KOPT-K1 (cell line): Measurements from ENCODE around the gene WHRN.

Experiments
- H3K27ac ChIP-seq: fragments of 200-600 bp; sonication (generic); 2 replicates; pipeline ENCODE4 v1.5.1; 2016; ENCODE audit warnings: antibody characterized with exemption, mild to moderate bottlenecking, low read depth, low read length; ENCODE audit not compliant: poor library complexity, severe bottlenecking
- H3K36me3 ChIP-seq: fragments of 200-600 bp; sonication (generic); 2 replicates; pipeline ENCODE4 v1.5.1; 2017; ENCODE audit warnings: antibody characterized with exemption, mild to moderate bottlenecking, low read length, moderate library complexity; ENCODE audit not compliant: insufficient read depth
- H3K9me3 ChIP-seq: fragments of 200-600 bp; sonication (generic); 2 replicates; pipeline ENCODE4 v1.5.1; 2017; ENCODE audit warnings: antibody characterized with exemption, low read length, mild to moderate bottlenecking; ENCODE audit not compliant: insufficient read depth, poor library complexity, severe bottlenecking

Gene WHRN

DNA sequence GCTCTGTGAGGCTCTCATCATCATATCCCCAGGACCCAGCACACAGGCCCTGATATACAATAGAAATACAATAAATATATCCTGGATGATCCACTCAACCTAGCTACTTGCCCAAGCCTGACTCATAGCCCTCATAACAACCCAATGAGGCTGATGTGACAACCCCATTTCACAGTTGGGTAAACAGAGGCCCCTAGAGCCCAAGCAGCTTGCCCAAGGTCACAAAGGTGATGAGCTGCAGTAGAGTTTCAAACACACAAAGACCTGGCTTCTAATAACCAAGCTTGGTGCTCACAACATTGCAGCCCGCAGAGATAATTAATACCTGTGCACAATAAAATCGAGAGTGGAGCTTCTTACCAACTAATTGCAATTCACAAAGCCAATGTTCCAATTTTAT lies 114.3 kb downstream of the WHRN start:
- peak overlapping the region; percentile 100 for H3K27ac ChIP-seq
- peaks cover 13% of the 10 kb centered on the region for H3K36me3 ChIP-seq
- H3K9me3 ChIP-seq, result no peaks in the 10 kb centered on the region

DNA sequence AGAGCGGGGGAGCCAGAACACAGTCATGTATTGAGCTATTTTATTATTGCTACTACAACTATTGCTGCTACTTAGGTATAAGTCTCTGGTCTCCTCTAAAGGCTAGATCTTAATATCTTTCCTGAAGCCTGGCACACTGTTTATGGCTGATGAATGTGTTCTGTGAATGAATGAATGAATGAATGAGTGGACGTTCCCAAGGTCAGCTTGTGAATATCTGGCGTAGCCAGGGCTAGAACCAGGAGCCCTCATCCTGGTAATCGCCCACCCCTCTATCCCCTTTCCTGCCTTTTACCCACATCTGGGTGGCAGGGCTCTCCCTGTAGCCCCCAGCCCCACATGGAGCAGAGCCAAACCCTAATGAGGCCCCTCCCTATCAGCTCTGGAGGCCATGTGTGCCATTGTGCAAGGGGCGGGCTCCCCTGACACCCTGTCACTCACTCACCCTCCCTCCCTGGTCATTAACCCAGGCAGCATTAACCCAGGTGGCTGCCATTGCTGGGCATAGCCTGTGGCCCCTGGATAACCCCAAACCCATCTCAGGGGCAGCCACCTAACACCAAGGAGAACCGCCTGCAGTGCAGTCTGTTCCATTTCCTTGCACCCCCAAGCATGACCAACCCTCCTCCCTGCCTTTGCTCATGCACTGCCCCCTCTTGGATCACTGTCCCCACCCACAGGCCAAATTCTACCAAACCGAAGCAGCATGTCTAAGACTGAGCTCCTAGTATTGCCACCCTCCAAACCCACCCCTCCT lies 115.5 kb downstream of the WHRN start:
- peaks cover 13% of the 10 kb centered on the region for H3K36me3 ChIP-seq
- H3K27ac ChIP-seq, result peak overlapping the region; percentile 100
- no peaks in the 10 kb centered on the region for H3K9me3 ChIP-seq

DNA sequence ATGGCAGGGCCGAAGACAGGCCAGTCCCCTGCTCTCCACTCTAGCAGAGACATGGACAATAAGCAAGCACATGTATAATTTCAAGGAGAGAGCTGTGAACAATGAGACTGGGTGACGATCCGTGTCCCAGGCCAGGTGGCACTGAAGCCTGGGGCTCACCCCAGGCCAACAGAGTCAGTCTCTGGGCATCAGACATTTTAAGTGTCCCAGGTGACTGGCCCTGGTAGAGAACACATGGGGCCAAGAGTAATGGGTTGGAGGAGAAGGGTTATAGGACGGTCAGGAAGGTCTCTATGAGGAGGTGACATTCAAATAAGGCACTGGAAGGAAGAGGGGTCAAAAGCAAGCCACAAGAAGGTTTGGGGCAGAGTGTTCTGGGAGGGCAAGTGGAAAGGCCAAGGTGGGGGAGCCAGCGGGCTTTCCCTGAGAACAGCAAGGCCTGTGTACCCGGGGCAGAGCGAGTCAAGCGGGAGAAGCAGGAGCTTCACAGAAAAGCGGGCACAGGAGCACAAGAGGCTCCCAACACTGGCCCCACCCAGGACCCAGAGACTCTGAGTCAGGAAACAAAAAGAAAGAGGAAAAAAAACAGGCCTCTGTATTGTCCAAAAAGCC lies 116.4 kb downstream of the WHRN start:
- no peaks in the 10 kb centered on the region for H3K9me3 ChIP-seq
- peaks cover 7% of the 10 kb centered on the region for H3K36me3 ChIP-seq
- peak overlapping the region; percentile 100 for H3K27ac ChIP-seq

DNA sequence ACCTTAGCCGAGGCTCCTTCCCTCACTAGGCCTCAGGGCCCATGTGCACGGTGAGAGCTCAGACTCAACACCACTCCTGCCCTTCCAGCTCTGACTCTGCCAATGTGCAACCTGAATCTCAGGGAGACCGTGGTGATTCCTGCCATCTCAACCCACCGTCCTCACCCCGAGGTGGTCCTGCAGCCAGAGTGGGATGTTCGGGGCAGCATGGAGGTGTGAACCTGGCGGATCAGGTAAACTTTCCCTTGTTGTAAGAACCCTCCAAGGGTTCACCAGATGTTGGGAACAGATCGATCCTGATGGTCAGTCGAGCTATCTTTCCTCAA lies 117.0 kb downstream of the WHRN start:
- Histone ChIP-seq H3K9me3 (no peaks in the 10 kb centered on the region), H3K36me3 (peaks cover 7% of the 10 kb centered on the region), H3K27ac (peak overlapping the region; percentile 100)

DNA sequence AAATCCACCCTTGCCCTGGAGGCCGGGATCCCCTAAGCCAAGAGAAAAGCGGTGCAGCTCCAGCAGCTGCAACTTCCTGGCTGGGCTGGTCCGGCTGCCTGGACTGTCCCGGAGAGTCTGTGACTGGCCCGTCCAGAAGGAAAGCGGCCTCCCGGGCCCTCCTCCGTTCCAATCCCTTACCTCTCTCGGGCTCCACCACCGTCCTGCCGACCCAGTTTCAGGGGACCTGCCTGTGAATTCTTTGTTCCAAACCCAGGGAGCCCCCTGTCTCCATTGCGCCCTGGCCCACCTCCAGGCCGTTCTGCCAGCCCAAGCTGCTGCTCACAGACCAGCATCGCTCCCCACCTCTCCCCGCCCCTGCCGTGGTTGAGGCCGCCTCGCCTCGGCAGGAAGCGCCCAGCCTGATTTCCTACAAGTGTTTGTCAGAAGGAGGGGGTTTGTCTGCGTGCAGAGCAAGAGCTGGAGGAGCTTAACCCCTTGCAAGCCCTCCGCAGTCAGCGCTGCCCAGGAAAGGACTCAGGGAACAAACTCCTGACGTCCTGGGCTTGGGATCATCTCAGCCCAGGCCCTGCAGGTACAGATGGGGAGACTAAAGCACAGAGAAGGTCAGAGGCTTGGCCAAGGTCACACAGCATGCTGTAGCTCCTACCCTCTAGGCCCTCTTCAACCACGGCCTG lies 117.5 kb downstream of the WHRN start, which contains the start of gene AKNA:
AKNA (minus strand) TSS at position 303 of the 677 bp plus-strand sequence. CDS start 6,649 bp downstream, outside the sequence.
- H3K27ac ChIP-seq, result peak within 1 kb of the TSS; percentile 100
- peaks cover 9% of the 10 kb centered on the region for H3K36me3 ChIP-seq

DNA sequence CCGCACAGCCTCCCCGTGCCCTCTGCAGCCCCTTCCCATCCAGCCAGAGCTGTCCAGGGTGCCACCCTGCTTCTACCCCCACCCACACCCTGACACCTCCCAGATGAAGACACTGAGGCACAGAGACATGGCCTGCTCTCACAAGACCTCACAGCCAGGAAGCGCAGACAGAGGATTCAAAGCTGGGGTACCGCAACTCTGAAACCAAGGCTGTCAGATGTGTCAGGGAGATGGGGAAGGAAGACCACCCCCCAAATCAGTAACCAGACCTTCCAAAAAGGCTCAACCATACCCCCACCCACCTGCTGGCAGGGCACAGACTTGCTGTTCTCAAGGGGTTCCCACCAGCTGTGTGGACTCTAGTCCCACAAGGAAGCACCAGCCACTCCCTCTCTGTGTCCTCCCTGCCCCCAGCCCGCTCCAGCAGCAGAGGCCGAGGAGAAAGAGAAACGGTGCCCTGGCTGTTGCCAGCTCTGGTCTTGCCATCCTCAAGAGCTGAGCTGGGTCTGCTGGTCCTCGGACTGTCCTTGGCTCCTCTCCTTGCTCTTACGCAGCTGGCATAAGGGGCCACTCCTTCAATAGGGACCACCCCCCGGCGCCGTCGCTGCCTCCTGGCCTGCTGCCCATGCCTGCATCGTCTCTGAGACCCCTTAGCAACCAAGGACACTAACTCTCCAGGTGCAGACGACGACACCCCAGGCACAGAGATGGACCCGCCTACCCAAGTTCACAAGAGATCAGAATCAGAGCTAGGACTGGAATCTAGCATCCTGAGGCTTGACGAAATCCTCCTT lies 118.2 kb downstream of the WHRN start:
- peak overlapping the region; percentile 100 for H3K27ac ChIP-seq
- no peaks in the 10 kb centered on the region for H3K9me3 ChIP-seq
- H3K36me3 ChIP-seq, result peaks cover 16% of the 10 kb centered on the region

More for the DNA sequence above, 117.5 kb downstream of the WHRN start, which contains the start of gene AKNA:
- no peaks in the 10 kb centered on the region for H3K9me3 ChIP-seq

DNA sequence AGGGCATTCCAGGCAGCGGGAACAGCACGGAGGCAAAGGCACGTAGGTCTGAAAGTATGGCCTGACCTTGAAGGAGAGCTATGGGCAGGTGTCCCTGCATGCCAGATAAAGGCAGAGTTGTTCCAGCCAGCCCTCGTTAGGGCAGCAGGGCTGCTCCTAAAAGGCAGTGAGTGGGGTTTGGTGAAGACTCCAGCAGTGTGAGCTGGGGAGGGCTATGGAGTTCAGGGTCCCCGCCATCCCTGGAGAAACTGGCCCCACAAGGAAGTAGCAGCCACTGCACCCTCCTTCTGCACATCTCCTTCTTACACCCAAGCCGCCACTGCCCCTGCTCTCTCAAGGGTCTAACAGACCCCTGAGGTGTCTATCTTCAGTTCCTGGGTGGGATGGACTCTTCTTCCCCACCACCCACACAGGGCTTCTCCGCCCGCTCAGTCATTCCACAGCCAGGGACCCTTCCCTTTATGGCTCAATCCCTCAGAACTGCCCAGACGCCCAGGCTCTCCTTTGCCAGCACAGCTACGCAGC lies 118.8 kb downstream of the WHRN start:
- H3K27ac ChIP-seq, result peak overlapping the region; percentile 100
- H3K36me3 ChIP-seq, result peaks cover 22% of the 10 kb centered on the region

DNA sequence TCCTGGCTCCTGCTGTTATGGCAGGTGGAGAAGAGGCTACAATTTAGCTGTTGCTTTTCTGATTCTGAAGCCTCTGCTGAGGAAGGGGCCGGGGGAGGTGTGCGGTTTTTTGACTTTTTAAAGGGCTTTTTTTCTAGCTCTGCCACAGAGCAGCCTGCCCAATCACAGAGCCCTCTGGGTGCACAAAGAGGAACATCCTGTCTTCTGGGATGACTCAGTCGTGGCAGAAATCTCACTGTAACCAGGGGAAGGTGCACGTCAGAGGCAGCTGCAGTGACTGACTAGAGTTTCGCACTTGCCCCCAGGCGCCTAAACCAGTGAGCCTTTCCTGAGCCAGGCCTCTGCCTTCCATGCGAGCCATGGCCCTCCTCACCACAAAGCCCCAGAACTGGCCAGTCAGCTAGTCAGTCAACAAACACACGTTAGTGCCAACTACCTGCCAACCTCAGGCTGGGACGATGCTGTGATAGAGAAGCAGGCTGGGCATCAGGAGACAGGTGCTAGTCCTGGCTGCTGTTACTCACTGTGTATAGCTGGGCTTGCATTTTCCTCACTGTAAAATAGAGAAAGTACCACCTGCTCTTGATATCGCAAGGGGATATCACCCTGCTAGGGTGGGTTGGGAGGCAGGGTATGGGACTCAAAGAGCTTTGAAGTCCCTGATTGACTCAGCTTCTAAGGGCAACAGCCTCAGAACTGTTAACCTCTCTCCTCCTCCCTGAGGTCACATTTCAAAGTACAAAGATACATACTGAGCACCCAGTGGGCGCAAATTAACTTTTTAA lies 119.7 kb downstream of the WHRN start:
- H3K36me3 ChIP-seq, result peaks cover 30% of the 10 kb centered on the region
- H3K9me3 ChIP-seq, result no peaks in the 10 kb centered on the region
- peak overlapping the region; percentile 100 for H3K27ac ChIP-seq

More for the DNA sequence above, 118.8 kb downstream of the WHRN start:
- no peaks in the 10 kb centered on the region for H3K9me3 ChIP-seq

DNA sequence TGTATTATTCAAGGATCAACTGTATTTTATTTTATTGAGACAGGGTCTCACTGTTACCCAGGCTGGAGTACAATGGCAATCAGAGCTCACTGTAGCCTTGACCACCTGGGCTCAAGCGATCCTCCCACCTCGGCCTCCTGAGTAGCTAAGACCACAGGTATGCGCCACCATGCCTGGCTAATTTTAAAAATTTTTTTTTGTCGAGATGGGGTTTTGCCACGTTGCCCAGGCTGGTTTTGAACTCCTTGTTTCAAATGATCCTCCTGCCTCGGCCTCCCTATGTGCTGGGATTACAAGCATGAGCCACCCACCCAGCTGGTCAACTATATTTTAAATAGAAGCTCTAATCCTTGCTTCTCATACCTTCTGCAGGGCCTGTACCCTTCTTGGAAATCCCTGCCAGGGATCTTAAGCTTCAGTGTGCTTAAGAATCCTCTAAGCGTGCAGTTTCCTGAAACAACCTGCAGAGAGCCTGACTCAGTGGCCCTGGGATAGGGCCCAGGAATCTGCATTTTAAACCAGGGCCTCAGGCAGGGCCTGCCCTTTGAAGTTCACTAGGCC lies 120.4 kb downstream of the WHRN start:
- no peaks in the 10 kb centered on the region for H3K9me3 ChIP-seq
- peak overlapping the region; percentile 100 for H3K27ac ChIP-seq
- H3K36me3 ChIP-seq, result peaks cover 37% of the 10 kb centered on the region

DNA sequence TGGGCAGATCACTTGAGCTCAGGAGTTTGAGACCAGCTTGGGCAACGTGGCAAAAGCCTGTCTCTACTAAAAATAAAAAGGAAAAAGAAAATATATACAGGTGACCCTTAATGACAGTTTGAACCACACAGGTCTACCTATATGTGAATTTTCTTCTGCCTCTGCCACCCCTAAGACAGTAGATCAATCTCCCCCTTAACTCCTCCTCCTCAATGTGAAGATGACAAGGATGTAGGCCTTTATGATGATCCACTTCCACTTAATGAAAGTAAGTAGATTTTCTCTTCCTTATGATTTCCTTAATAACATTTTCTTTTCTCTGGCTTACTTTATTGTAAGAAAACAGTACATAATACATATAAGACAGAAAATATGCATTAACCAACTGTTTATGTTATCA lies 120.9 kb downstream of the WHRN start:
- peaks cover 43% of the 10 kb centered on the region for H3K36me3 ChIP-seq
- H3K27ac ChIP-seq, result peak overlapping the region; percentile 100
- no peaks in the 10 kb centered on the region for H3K9me3 ChIP-seq

DNA sequence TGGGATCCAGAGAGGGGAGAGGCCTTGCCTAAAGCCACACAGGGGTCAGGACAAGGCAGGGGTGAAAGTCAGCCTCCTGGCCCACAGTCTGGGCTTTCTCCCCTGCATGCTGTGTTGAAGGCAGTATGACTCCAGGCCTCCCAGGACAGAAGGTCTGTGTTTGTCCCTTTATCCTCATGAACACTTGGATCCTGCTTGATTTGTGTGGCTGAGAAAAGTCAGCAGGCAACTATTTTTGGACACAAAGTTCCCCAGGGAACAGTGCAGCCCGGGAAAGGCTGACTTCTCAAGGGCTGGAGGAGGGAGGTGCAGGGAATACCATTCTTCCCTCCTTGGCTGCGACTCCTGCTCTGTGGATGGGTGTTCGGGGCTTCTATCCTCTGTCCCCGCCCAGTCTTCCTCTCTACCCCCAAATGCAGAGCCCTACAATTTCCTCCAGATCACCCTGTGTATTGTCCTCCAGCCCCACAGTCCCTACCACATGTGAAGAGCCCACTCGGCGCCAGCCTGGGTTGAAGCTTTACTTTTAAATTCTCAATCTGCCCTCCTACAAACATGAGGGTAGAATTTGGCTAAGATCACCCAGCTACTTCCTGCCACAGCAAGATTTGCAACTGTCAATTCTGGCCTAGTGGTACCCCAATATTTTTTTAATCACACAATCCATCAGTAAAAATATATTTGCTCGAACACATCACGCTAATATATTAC lies 121.6 kb downstream of the WHRN start:
- H3K27ac ChIP-seq, result peak overlapping the region; percentile 100
- H3K9me3 ChIP-seq, result no peaks in the 10 kb centered on the region
- H3K36me3 ChIP-seq, result peaks cover 49% of the 10 kb centered on the region

DNA sequence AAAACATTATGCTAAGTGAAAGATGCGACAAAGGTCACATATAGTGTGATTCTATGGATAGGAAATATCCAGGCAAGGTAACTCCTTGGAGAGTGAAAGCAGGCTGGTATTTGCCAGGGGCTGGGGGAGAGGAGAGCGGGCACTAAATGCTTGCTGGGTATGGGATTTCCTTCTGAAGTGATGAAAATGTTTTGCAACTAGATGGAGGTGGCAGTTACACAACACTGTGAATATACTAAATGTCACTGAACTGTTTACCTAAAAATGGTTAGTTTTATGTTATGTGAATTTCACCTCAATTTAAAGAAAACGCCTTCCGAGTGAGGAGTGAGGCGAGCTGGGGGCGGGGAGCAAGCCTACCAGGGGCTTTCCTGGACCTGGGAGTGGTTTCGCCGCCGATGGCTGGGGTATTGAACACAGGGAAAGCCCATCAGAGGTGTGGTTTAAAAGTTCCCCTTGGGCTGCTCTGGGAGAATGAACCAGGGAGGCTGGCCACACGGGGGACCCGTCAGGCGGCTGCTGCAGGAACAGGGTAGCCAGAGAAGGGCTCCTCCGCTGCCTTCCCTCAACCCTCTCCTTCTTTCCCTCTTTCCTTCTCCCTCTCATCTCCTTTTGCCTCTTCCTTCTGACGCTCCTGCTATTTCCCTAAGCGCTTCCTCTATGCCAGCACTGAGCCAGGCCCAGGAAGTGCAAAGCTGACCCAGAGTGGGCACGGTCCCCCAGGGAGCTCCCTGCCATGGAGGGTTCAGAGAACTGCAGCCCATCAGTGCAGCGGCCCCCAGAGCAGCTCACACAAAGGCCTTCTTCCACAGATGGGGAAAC lies 122.4 kb downstream of the WHRN start:
- peaks cover 57% of the 10 kb centered on the region for H3K36me3 ChIP-seq
- H3K9me3 ChIP-seq, result no peaks in the 10 kb centered on the region
- peak overlapping the region; percentile 100 for H3K27ac ChIP-seq

DNA sequence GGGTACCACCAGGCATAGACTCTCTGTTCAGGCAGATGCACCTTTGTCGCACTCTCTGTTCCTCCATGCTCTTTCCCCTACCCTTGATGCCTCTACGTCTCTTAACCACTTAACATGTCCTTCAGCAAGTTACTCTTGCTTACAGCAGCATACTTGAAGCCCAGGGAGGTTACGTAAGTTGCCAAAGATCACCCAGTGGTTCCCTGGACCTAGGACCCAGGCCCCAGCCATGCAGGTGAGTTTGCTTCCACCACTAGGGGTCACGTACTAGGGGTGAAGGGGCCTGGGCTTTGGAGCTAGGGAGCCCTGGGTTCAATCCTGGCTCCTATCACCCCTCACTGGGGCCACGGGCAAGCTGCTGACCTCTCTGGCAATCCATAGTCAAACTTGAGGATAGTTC lies 126.4 kb downstream of the WHRN start:
- Histone ChIP-seq H3K27ac (peak overlapping the region; percentile 18), H3K9me3 (no peaks in the 10 kb centered on the region), H3K36me3 (peaks cover 85% of the 10 kb centered on the region)
